AG08396 (cell line): ENCODE measurements around the gene CCL28.
A peak's percentile ranks its signal among the peaks of the same experiment; 100 is the strongest.
"Not testable (repeated sequence)": the region's sequence is repeated elsewhere in the genome, so short reads cannot be mapped to it uniquely, and the experiment has no call there.

Experiments
- DNase-seq: peaks from one replicate; pipeline ENCODE4 v3.0.0; 2012; ENCODE audit warnings: low spot score, mixed read lengths

CCL28 gene, protein sequence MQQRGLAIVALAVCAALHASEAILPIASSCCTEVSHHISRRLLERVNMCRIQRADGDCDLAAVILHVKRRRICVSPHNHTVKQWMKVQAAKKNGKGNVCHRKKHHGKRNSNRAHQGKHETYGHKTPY

DNA sequence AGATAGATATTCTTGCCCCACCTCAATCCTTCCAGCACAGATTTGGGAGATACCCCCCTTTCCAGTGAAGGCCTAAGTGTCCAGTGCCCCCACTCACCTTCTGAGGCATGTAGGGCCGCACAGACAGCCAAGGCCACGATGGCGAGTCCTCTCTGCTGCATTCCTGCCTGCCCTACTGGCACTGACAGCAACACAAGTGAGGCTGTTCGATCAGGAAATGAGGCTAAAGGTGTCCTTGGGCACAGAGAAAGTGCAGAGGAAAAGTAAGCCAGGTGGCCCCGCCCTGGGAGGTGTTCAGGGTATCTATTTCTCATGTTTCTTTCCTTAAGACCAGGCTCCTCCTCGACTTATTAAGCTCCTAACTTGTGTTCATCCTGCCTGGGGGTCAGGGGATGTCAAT lies at the start of gene CCL28:
Gene CCL28 (minus strand): TSS at position 236 of the 400 bp plus-strand sequence. CDS start 75 bp downstream, at position 161.
- no peak for DNase-seq

- no peak for DNase-seq
Observed at GRCh38 chr5:43461066-43461465, 48.9 kb upstream of the CCL28 start.

DNA sequence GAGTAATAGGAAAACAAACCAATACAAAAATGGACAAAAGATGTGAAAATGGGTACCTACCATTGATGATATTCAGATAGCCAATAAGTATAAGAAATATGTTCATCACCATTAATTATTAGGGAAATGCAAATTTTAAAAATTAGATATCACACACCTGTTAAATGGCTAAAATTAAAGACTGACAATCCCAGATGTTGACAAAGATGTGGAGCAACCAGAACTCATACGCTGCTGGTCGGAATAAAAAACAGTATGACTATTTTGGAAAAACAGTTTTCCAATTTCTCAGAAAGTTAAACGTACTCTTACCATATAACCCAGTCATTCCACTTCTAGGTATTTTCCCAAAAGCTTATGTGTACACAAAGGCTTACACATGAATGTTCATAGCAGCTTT lies 44.4 kb upstream of the CCL28 start:
- no peak for DNase-seq

GRCh38 chr5:43441575-43441974 lies 29.4 kb upstream of the CCL28 start:
- not testable (repeated sequence) for DNase-seq

GRCh38 chr5:43437062-43437660 lies 25.0 kb upstream of the CCL28 start:
- DNase-seq, result no peak

DNA sequence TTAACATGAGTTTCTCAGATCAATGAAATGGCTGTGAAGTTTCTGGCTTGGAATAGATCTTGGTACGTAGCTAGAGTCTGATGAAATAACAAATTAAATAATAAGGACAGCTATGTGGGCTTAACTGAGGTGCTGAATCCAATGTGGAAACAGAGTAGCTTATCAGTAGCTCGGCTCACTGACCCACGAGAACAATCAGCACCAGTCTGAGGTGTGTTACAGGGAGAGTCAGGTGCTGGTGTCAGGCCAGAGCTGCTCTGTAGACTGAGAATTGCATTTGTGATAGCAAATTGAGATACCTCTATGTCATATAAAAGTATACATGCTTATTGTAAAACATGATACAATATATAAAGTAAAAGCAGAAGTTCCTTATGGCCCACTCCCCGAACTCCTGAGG lies 21.2 kb upstream of the CCL28 start:
- no peak for DNase-seq

- peak; percentile 36 for DNase-seq
Observed at GRCh38 chr5:43432486-43433375, 20.5 kb upstream of the CCL28 start.

- DNase-seq, result no peak
Observed at GRCh38 chr5:43429706-43430105, 17.5 kb upstream of the CCL28 start.

DNA sequence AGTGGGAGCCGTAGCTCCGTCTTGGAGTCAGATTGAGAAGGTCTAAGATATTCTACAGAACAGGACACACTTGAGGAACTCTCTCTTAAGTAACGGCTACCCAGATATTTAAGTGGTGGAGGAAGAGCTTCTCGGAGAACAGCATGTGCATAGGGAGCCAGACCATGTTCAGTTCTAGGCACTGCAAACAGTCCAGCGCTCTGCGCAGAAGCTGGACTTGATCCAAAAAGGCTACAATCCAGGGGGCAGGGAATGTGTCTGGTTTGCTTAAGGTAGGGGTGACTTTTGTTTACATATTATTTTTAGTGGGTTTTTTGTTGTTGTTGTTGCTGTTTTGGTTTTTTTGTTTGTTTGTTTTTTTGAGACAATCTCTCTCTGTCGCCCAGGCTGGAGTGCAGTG lies 16.8 kb upstream of the CCL28 start:
- no peak for DNase-seq

DNA sequence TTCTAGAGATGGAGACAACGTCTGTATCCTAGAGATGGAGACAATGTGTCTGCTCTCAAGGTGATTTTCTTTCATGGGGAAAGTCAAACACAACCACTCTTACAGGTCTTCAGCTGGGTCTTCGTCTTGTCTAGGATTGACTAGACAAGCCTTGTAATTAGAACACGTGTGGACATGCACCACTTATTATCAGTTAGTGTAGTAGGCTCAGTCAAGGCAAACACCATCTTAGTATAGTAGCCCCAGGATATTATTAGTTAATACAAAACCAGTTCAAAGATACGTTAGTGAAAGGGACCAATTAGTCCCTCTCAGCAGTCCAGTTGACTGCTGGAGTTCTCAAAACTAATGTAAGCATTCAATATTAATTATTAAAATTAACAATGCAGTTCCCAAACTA lies 15.1 kb upstream of the CCL28 start:
- no peak for DNase-seq

- peak; percentile 62 for DNase-seq
Observed at GRCh38 chr5:43425983-43426382, 13.8 kb upstream of the CCL28 start.

GRCh38 chr5:43423086-43423485 lies 10.9 kb upstream of the CCL28 start:
- not testable (repeated sequence) for DNase-seq

DNA sequence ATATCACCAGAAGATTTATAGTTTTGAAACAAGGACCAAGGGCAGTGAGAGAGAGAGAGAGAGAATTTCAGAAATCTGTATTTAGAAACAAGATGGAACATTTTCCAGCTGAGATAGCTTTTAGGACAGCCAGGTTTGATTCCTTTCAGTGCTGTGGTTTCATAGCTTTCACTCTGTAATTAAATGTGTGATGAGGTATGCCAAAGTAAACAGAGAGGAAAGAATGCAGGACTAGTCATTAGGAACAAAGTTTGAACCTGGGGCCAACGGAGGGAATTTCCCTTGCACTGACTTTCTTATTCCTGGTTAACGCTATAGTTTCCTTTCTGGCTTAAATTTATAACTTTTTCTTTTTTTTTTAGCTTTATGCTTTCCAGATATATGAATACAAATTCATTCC lies 10.0 kb upstream of the CCL28 start:
- DNase-seq, result no peak

DNA sequence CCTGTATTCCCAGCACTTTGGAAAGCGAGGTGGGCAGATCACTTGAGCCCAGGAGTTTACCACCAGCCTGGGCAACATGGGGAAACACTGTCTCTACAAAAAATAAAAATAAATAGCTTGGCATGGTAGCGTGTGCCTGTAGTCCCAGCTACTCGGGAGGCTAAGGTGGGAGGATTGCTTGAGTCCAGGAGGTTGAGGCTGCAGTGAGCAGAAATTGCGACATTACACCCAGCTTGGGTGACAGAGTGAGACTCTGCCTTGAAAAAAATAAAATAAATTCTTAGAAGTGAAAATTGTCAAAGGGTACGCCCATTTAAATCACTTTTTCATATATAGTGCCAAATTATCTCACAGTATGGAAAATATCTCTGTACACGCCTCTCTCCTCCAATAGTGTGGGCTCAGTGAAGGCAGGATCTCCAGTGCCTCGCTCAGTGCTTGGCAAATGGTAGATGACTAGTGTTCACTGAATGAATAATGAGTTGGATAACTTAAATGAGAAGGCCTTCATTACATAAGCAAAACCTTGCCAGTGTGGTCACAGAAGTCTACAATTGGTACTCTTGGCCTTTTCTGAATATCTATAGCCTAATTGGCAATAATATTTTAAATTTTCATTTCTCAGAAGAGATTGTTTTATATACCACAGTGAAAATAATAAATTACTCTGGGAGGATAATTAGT lies 9.4 kb upstream of the CCL28 start:
- DNase-seq, result no peak

DNA sequence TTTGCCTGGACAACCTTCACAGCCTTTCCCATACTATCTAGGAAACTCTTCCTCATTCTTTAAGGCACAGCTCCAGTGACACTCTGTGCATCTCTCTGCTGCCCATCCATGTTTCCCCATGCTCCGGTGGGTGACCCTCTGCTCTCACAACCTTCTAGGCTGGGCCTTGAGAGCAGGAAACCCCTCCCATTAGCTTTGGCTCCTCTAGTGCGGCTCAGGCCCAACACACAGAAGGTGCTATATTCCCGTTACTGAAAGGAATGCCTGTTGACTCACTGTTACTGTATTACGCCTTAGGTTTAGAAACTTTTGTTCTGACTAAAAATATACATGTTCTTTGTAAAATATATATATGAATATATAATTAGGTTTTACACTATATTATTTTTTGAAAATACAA lies 8.1 kb upstream of the CCL28 start:
- DNase-seq, result no peak

DNA sequence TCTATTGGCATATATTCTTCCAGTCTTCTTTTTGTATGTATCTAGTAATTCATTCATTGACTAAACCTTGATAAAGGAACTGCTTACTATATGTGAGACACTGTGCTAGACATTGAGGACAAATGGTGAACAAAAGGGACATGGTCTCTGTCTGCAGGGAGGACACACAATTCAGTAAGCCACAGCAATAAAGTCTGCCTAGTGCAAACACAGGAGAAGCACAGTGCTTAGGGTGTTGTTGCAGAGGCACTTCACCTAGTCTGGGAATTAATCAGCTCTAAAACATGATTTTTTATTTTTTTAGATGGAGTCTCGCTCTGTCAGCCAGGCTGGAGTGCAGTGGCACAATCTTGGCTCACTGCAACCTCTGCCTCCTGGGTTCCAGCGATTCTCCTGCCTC lies 6.4 kb upstream of the CCL28 start:
- no peak for DNase-seq

DNA sequence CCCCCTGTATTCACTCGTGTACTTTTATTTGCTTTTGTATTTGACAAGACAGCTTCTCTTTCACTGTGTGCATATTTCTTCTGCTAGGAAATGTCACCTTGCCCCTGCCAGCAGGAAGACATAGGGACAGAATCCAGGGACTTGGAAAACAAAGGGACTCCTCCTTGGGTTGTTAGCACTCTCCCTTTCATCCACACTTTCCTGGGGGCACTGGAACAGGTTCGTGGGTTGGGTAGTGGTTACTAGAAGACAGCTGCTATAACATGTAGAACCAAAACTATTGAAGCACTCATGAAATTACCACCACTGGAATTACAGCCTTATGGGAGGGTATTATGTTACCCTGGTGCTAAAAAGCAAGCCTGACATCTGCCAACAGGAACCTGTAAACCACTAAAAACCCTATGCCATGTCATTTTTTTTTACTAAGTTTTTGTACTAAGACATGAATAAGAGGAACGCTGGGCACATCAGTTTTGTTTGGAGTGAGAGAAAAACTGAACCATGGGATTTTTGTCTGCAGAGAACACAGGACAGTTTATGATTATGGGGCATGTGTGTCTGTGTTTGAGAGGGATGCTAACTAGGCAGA lies 4.7 kb upstream of the CCL28 start:
- DNase-seq, result no peak

DNA sequence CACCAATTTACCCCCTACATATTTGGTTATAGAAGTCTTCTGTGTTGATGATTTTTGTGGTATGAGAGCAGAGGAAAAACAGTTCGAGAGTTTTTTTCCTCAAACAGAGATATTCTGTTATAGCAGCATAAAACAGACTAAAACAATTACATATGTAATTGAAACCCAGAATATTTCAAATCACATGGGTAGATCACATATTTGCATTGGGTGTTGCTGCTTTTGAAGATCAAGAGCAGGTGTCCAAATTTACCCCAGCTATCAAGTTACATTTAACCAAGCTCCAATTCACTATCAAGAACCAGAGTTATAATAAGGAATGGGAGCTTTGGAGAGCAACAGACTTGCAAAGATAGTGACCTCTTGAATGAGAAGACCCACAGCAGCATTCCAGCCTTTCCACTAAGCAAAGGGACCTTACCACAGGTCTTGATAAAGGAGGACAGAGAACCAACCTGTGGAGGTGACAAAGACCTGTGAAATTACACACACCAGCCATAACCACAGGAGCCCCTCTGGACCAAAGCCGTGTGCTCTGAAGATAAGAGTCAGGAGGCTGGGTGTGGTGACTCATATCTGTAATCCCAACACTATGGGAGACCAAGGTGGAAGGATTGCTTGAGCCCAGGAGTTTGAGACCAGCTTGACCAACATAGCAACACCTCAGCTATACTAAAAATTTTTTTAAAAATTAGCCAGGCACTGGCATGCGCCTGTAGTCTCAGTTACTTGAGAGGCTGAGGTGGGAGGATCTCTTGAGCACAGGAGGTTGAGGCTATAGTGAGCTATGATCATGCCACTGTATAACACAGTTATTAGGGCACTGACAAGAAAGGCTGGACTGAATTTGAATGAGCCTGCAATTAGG lies 4.0 kb upstream of the CCL28 start:
- DNase-seq, result no peak

GRCh38 chr5:43413966-43414365 lies 1.8 kb upstream of the CCL28 start:
- no peak for DNase-seq

GRCh38 chr5:43412644-43413043 lies 453 bp upstream of the CCL28 start:
- no peak for DNase-seq

GRCh38 chr5:43411495-43411894 lies 696 bp downstream of the CCL28 start:
- DNase-seq, result no peak
